Tibial artery (tissue), 4 donors: ENCODE results near the gene NTM.
A peak's percentile ranks its signal among the peaks of the same experiment; 100 is the strongest.

Experiments
- DNase-seq, 2 donors: peaks; one replicate each; pipeline ENCODE4 v3.0.0-alpha.2; 2019
- H3K27ac ChIP-seq, 2 donors: fragments of 200-600 bp; sonication (generic) in 1 of 2; 1 replicate in 1 of 2; 2 replicates in 1 of 2; pipeline ENCODE4 v1.5.1; 2018 to 2019; ENCODE audit warnings: mild to moderate bottlenecking in 1 of 2
- H3K27me3 ChIP-seq, 2 donors: fragments of 200-600 bp; sonication (generic) in 1 of 2; one replicate each; pipeline versions ENCODE4 v1.5.1 to v1.6.0; 2016 to 2019
- H3K36me3 ChIP-seq, 3 donors: fragments of 200-600 bp; sonication (generic) in 2 of 3; one replicate each; pipeline ENCODE4 v1.5.1; 2016 to 2019; ENCODE audit warnings: mild to moderate bottlenecking in 2 of 3
- H3K4me1 ChIP-seq, 4 donors: fragments of 200-600 bp; sonication (generic) in 2 of 4; 1 replicate in 3 of 4; 2 replicates in 1 of 4; pipeline ENCODE4 v1.5.1; 2016 to 2019
- H3K4me3 ChIP-seq, 2 donors: fragments of 200-600 bp; sonication (generic) in 1 of 2; 1 replicate in 1 of 2; 2 replicates in 1 of 2; pipeline ENCODE4 v1.5.1; 2018 to 2019; ENCODE audit warnings: mild to moderate bottlenecking in 2 of 2
- H3K9me3 ChIP-seq, 3 donors: fragments of 200-600 bp; sonication (generic) in 1 of 3; one replicate each; pipeline ENCODE4 v1.5.1; 2016 to 2019
- CTCF ChIP-seq, 2 experiments: fragments of 200-600 bp in 1 of 2; fragments of 450-650 bp in 1 of 2; IDR thresholded peaks; one replicate each; pipeline ENCODE4 v1.5.1; 2017 to 2019; ENCODE audit warnings: antibody characterized with exemption in 2 of 2, mild to moderate bottlenecking in 1 of 2, moderate library complexity in 1 of 2
- intact Hi-C: fragments of 100-400 bp; cut with DNase I; formaldehyde crosslinking; loops from one replicate; pipeline ENCODE4 v1.15.0; 2023; ENCODE audit warnings: low total_unique reads

The NTM gene

GRCh38 chr11:131744847-131745246 lies 374.4 kb downstream of the NTM start:
- Histone ChIP-seq H3K4me1 (peaks cover 0 to 8% (median 0%) of the 10 kb centered on the region in 4 donors), H3K27me3 (no peaks in the 10 kb centered on the region), H3K9me3 (no peaks in the 10 kb centered on the region), H3K4me3 (no peak overlapping the region), H3K27ac (no peak overlapping the region), H3K36me3 (no peaks in the 10 kb centered on the region)
- no peak for TF ChIP-seq CTCF (IDR thresholded peaks at IDR 0.05)
- intact Hi-C loops = no loop called here
- DNase-seq = no peak

GRCh38 chr11:131745405-131745804 lies 375.0 kb downstream of the NTM start:
- Histone ChIP-seq H3K36me3 (no peaks in the 10 kb centered on the region), H3K9me3 (no peaks in the 10 kb centered on the region), H3K4me1 (peaks cover 0 to 8% (median 0%) of the 10 kb centered on the region in 4 donors), H3K4me3 (no peak overlapping the region), H3K27ac (no peak overlapping the region), H3K27me3 (no peaks in the 10 kb centered on the region)
- intact Hi-C loops = no loop called here
- no peak for DNase-seq
- no peak for TF ChIP-seq CTCF (IDR thresholded peaks at IDR 0.05)

GRCh38 chr11:131746201-131746600 lies 375.8 kb downstream of the NTM start:
- Histone ChIP-seq H3K27ac (no peak overlapping the region), H3K4me1 (peaks cover 0 to 8% (median 0%) of the 10 kb centered on the region in 4 donors), H3K9me3 (no peaks in the 10 kb centered on the region), H3K27me3 (no peaks in the 10 kb centered on the region), H3K36me3 (no peaks in the 10 kb centered on the region), H3K4me3 (no peak overlapping the region)
- no peak for TF ChIP-seq CTCF (IDR thresholded peaks at IDR 0.05)
- DNase-seq = no peak
- intact Hi-C loops = no loop called here

DNA sequence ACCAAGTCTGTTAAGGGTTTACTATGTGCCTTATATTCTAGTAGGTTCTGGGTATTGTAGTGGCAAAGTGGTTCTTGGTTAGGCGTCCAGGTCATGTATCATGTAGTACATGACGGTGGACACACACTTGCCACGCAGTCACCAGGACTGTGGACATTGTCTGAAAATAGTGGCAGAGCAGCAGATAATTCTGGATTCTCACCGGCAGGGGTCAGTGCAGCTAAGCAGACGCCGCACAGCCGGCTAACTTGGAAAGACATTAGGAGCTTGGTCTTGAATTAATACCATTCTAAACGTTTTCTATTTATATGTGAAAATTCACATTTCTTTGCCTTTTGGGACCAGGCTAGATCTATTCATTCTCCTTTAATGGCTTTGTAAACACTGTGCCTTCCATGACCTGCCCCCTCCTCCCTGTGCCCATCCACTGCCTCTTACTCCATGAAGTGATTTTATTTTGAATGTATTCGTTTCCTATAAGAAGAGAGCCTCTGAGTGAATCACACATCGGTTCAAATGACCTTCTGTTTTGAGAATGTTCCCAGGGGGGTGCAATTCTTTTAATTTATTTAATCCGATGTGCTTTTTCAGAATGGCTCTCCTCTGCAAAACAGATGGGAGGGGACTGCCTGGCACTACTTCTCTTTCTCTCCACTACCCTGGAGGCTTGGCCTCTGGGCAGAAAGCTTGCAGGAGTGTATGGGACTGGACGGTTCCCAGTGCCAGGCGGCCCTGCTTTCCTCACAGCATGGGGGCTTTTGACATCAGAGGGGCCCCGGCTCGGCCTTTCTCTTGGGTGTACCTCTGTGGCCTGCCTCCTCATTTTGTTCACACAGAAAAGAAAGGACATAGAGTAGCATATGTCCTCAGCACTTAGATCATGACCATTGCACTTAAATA lies 378.0 kb downstream of the NTM start:
- Histone ChIP-seq H3K36me3 (no peaks in the 10 kb centered on the region), H3K27me3 (no peaks in the 10 kb centered on the region), H3K9me3 (no peaks in the 10 kb centered on the region), H3K27ac (no peak overlapping the region), H3K4me1 (peaks cover 0 to 8% (median 0%) of the 10 kb centered on the region in 4 donors), H3K4me3 (no peak overlapping the region)
- peak; percentile 44 to 75 for DNase-seq
- TF ChIP-seq CTCF (IDR thresholded peaks at IDR 0.05) = peak; percentile 67 to 70
- intact Hi-C loops = no loop called here

DNA sequence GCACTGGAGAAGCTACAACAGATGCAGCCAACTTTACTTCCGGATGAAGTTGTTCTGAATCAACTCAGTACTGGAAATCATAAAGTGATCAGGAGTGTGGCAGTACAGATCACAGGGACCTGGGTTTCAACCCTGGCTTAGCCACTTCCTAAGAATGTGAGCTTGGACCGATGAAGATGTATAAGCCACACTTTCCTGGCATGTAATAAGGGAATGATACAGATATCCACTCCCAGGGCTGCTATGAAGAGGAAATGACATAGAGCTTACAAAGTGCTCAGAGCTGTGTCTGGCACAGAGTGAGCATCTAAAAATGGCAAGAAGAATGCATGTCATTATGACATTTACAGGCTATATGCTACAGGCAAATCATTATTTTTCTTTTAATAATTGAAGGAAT lies 378.7 kb downstream of the NTM start:
- Histone ChIP-seq H3K4me1 (peaks cover 0 to 8% (median 0%) of the 10 kb centered on the region in 4 donors), H3K4me3 (no peak overlapping the region), H3K27me3 (no peaks in the 10 kb centered on the region), H3K9me3 (no peaks in the 10 kb centered on the region), H3K36me3 (no peaks in the 10 kb centered on the region), H3K27ac (no peak overlapping the region)
- intact Hi-C loops = no loop called here
- no peak for DNase-seq
- TF ChIP-seq CTCF (IDR thresholded peaks at IDR 0.05) = no peak
